Glutamatergic neuron (in vitro differentiated cells): Measurements from ENCODE around the gene TMEM260. TPM values are rescaled to one million over a fixed set of nuclear protein-coding genes. Genes with fewer than 3 reads are reported as not detected.

Experiments
- DNase-seq: peaks from one replicate; pipeline ENCODE4 v3.0.0; 2022
- H3K27ac Mint-ChIP-seq: one replicate; pipeline ENCODE4 v1.8.0; 2020; ENCODE audit warnings: mild to moderate bottlenecking, mixed read lengths, inconsistent platforms; ENCODE audit not compliant: unreplicated experiment
- H3K27me3 Mint-ChIP-seq: one replicate; pipeline ENCODE4 v1.8.0; 2020; ENCODE audit warnings: mild to moderate bottlenecking, moderate library complexity, mixed read lengths, inconsistent platforms; ENCODE audit not compliant: unreplicated experiment
- H3K36me3 Mint-ChIP-seq: one replicate; pipeline ENCODE4 v1.8.0; 2020; ENCODE audit warnings: mild to moderate bottlenecking, mixed read lengths, inconsistent platforms; ENCODE audit not compliant: unreplicated experiment
- H3K4me1 Mint-ChIP-seq: one replicate; pipeline ENCODE4 v1.8.0; 2020; ENCODE audit warnings: mild to moderate bottlenecking, low read depth, mixed read lengths, inconsistent platforms; ENCODE audit not compliant: unreplicated experiment
- H3K4me3 Mint-ChIP-seq: one replicate; pipeline ENCODE4 v1.8.0; 2020; ENCODE audit warnings: mild to moderate bottlenecking, mixed read lengths, inconsistent platforms; ENCODE audit not compliant: unreplicated experiment
- H3K9me3 Mint-ChIP-seq: one replicate; pipeline ENCODE4 v1.8.0; 2020; ENCODE audit warnings: mild to moderate bottlenecking, moderate library complexity, mixed read lengths, inconsistent platforms; ENCODE audit not compliant: unreplicated experiment
- total RNA-seq: library from RNA; stranded (reverse); fragmentation: NEBNext Ultra II Directional; extraction: Animal tissue kit (Norgen Biotek cat#: 25700); gene quantifications from one replicate; pipeline ENCODE4 v1.2.1, GENCODE V29; 2021; ENCODE audit not compliant: unreplicated experiment
- TF ChIP-seq, protein P1 (sequence below): fragments of 200-600 bp; sonication (generic); IDR thresholded peaks from one replicate; pipeline ENCODE4 v1.5.0; 2021; ENCODE audit not compliant: partially characterized antibody, unreplicated experiment

Gene TMEM260
- total RNA-seq, 1 donor from 2014 or later = 35.4 TPM

DNA sequence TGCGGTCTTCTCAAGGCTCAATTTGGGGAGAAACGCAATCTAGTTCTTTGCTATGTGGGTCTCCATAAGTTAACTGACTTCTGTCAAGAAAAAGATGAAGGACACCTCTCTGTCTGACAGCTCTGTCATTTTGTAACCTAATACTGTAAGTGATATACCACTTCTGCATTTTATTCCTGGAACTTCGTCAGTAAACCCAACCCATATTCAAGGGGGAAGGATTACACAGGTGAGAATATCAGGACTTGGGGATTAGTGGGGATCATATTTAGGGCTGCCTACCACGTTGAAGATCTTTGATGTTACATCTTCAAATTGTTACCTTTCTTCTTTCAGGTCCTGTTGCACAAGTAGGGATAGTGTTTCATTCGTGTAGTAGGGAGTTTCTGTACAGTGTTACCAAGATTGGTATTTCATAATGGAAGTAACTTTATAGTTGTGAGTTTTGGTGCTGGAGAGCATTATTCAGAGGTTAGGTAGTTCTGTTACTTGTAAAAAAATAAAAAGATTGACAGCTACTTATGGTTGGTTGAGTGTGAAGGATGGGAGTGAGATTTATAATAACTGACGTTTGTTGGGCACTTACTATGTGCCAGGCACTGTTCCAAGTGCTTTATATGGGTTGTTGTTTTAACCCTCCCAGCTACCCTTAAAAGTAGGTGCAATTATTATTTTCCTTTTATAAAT is 1.6 kb downstream of the TMEM260 start:
- peaks cover 4% of the 10 kb centered on the region for H3K27me3 Mint-ChIP-seq
- H3K9me3 Mint-ChIP-seq = peaks cover 3% of the 10 kb centered on the region

DNA sequence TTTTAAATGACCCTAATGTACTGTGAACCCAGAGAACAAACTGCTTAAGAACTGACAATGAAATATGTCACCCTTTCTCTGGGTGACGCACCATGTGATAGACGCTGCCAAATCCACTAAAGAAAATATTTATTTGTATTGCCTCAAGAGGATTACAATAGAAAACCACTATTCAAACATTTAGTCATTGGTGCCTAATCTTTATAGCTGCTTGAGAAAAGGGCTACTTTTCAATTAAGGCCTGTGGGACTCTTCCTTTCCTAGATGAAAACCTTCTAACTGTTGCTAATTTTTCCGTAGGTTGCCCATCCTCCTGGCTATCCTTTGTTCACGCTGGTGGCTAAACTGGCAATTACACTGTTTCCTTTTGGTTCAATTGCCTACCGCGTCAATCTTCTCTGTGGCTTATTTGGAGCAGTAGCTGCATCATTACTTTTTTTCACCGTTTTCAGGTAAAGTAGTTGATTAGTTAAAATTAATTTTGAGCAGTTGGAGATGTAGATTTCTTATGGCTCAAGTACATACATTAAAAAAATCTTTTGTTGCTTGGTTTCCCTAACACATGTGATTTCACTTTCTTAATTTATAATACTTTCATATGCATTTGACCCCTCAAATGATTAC is 6.0 kb downstream of the TMEM260 start:
- DNase-seq = no peak
- Mint-ChIP-seq H3K9me3 (no peaks in the 10 kb centered on the region), H3K27me3 (no peaks in the 10 kb centered on the region), H3K4me1 (peaks cover 34% of the 10 kb centered on the region), H3K4me3 (no peak overlapping the region), H3K27ac (peak overlapping the region; percentile 3), H3K36me3 (no peaks in the 10 kb centered on the region)
- TF ChIP-seq, protein P1, sequence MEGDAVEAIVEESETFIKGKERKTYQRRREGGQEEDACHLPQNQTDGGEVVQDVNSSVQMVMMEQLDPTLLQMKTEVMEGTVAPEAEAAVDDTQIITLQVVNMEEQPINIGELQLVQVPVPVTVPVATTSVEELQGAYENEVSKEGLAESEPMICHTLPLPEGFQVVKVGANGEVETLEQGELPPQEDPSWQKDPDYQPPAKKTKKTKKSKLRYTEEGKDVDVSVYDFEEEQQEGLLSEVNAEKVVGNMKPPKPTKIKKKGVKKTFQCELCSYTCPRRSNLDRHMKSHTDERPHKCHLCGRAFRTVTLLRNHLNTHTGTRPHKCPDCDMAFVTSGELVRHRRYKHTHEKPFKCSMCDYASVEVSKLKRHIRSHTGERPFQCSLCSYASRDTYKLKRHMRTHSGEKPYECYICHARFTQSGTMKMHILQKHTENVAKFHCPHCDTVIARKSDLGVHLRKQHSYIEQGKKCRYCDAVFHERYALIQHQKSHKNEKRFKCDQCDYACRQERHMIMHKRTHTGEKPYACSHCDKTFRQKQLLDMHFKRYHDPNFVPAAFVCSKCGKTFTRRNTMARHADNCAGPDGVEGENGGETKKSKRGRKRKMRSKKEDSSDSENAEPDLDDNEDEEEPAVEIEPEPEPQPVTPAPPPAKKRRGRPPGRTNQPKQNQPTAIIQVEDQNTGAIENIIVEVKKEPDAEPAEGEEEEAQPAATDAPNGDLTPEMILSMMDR = no peak

More for the DNA sequence above, 1.6 kb downstream of the TMEM260 start:
- Mint-ChIP-seq H3K27ac (no peak overlapping the region), H3K36me3 (no peaks in the 10 kb centered on the region), H3K4me3 (peak overlapping the region; percentile 99), H3K4me1 (peaks cover 19% of the 10 kb centered on the region)
- no peak for DNase-seq
- TF ChIP-seq, protein P1 = no peak

DNA sequence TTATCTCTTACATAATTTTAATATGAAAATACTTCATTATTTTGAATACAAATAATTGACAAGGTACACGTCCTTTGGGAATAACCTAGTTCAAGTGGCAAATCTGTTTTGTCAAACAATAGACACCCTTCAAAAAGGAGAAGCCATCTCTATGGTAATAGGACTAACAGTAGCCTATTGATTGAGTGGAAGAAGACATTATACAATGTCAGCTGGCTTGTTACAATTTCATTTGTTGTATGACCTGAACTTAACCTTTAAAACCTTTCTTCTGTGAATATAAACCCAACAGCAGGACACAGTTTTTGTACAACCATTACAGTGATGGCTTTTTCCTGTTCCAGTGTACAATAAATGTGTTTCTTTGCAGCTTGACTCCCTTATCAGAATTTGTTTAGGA is 8.1 kb downstream of the TMEM260 start:
- TF ChIP-seq, protein P1 = no peak
- H3K9me3 Mint-ChIP-seq = no peaks in the 10 kb centered on the region
- H3K27ac Mint-ChIP-seq = peak overlapping the region; percentile 30
- peaks cover 34% of the 10 kb centered on the region for H3K4me1 Mint-ChIP-seq
- peak overlapping the region; percentile 20 for H3K4me3 Mint-ChIP-seq
- DNase-seq = no peak
- no peaks in the 10 kb centered on the region for H3K36me3 Mint-ChIP-seq
- no peaks in the 10 kb centered on the region for H3K27me3 Mint-ChIP-seq

DNA sequence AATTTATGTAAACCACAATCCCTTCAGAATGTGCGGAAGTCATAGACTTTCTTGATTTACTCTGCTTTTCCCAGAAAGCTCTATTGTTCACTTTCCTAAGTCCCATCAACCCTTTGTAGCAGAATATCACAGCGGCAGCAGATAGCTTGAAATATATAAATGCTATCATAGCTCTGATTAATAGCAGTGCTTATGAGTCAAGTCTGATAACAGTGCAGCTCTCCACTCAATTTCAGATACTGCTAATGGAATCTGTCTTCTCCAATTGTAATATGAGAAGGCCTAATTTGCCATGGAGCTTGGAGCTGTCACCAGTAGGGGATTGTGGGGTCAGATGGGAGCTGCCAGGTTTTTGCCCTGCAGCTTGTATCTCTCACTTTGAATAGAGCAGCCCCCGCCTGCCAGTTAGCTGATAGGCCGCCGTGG is 10.9 kb downstream of the TMEM260 start:
- peak; percentile 70 for DNase-seq
- TF ChIP-seq, protein P1 = no peak
- peak overlapping the region; percentile 70 for H3K4me3 Mint-ChIP-seq
- H3K9me3 Mint-ChIP-seq = no peaks in the 10 kb centered on the region
- H3K36me3 Mint-ChIP-seq = no peaks in the 10 kb centered on the region
- H3K27ac Mint-ChIP-seq = peak overlapping the region; percentile 87
- H3K4me1 Mint-ChIP-seq = peaks cover 25% of the 10 kb centered on the region
- no peaks in the 10 kb centered on the region for H3K27me3 Mint-ChIP-seq
